Upper lobe of right lung (tissue), 1 donor: ENCODE measurements around the gene RANBP17. TPM values are rescaled to one million over a fixed set of nuclear protein-coding genes. Genes with fewer than 3 reads are reported as not detected.
"Not testable (repeated sequence)": the region's sequence is repeated elsewhere in the genome, so short reads cannot be mapped to it uniquely, and the experiment has no call there.

Experiments used
- ATAC-seq: fragments of 200-7000 bp; cut with Tn5 transposase; one replicate; pipeline ENCODE4 v1.9.1; 2020; ENCODE audit warnings: mild to moderate bottlenecking, moderate library complexity
- DNase-seq: peaks from one replicate; pipeline ENCODE4 v3.0.0-alpha.2; 2020
- H3K27ac ChIP-seq: fragments of 200-600 bp; one replicate; pipeline ENCODE4 v1.8.0; 2022
- H3K27me3 ChIP-seq: fragments of 200-600 bp; one replicate; pipeline ENCODE4 v1.8.0; 2022; ENCODE audit warnings: mild to moderate bottlenecking
- H3K36me3 ChIP-seq: fragments of 200-600 bp; one replicate; pipeline ENCODE4 v1.8.0; 2022
- H3K4me1 ChIP-seq: fragments of 200-600 bp; one replicate; pipeline ENCODE4 v1.8.0; 2022
- H3K4me3 ChIP-seq: fragments of 200-600 bp; one replicate; pipeline ENCODE4 v1.8.0; 2022; ENCODE audit warnings: mild to moderate bottlenecking
- H3K9me3 ChIP-seq: fragments of 200-600 bp; one replicate; pipeline ENCODE4 v1.8.0; 2022
- intact Hi-C: fragments of 100-400 bp; cut with DNase I; formaldehyde crosslinking; loops from one replicate; pipeline ENCODE4 v1.11.0; 2022
- total RNA-seq: library from RNA; stranded (reverse); fragmentation: NEBNext Ultra II Directional; extraction: Animal tissue kit (Norgen Biotek cat#: 25700); gene quantifications from one replicate; pipeline ENCODE4 v1.2.1, GENCODE V29; 2021
- TF ChIP-seq, protein P1 (sequence below): fragments of 200-600 bp; IDR thresholded peaks from one replicate; pipeline ENCODE4 v1.8.0; 2022; ENCODE audit warnings: antibody characterized with exemption
- donor health status: DM: no; HTN: yes; CAD: no; lungs with severe emphysema.

Gene RANBP17
- total RNA-seq, 1 donor from 2014 or later, result 17.8 TPM

GRCh38 chr5:171175746-171176145 lies 313.9 kb downstream of the RANBP17 start:
- intact Hi-C loops, result no loop called here
- Histone ChIP-seq H3K27ac (no peak overlapping the region), H3K27me3 (no peaks in the 10 kb centered on the region), H3K36me3 (no peaks in the 10 kb centered on the region), H3K9me3 (no peaks in the 10 kb centered on the region), H3K4me1 (no peaks in the 10 kb centered on the region), H3K4me3 (no peak overlapping the region)
- TF ChIP-seq, protein P1, sequence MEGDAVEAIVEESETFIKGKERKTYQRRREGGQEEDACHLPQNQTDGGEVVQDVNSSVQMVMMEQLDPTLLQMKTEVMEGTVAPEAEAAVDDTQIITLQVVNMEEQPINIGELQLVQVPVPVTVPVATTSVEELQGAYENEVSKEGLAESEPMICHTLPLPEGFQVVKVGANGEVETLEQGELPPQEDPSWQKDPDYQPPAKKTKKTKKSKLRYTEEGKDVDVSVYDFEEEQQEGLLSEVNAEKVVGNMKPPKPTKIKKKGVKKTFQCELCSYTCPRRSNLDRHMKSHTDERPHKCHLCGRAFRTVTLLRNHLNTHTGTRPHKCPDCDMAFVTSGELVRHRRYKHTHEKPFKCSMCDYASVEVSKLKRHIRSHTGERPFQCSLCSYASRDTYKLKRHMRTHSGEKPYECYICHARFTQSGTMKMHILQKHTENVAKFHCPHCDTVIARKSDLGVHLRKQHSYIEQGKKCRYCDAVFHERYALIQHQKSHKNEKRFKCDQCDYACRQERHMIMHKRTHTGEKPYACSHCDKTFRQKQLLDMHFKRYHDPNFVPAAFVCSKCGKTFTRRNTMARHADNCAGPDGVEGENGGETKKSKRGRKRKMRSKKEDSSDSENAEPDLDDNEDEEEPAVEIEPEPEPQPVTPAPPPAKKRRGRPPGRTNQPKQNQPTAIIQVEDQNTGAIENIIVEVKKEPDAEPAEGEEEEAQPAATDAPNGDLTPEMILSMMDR, result no peak
- ATAC-seq, result no peak
- DNase-seq, result no peak

- ATAC-seq, H3K27ac ChIP-seq, H3K4me3 ChIP-seq, H3K4me1 ChIP-seq, intact Hi-C loops, DNase-seq, H3K36me3 ChIP-seq, H3K27me3 ChIP-seq, H3K9me3 ChIP-seq: not testable (repeated sequence)
Observed at GRCh38 chr5:171178190-171178589, 316.4 kb downstream of the RANBP17 start.

- TF ChIP-seq, protein P1, result no peak
- intact Hi-C loops, result no loop called here
Observed at GRCh38 chr5:171188016-171188415, 326.2 kb downstream of the RANBP17 start.

DNA sequence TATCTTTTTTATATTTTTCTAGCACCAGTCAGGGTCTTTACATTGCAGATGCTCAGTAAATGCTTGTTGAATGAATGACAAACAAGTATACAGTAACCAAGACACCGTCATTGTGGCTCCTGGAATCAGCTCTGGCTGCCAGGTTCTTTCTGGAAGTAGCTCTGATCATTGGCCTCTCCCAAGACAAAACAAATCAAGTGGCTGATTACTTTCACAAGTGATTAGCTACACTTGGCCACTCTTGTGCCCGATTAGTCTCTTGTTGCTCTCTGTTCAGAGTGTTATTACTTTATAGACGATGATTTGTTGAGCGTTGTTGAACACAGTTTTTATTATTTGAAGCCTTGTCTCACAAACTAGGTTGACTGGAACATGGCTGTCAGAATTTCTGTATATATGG lies 327.6 kb downstream of the RANBP17 start:
- Histone ChIP-seq H3K27me3 (no peaks in the 10 kb centered on the region), H3K36me3 (no peaks in the 10 kb centered on the region), H3K4me1 (no peaks in the 10 kb centered on the region), H3K4me3 (no peak overlapping the region), H3K9me3 (no peaks in the 10 kb centered on the region), H3K27ac (no peak overlapping the region)
- intact Hi-C loops, result no loop called here
- TF ChIP-seq, protein P1, result no peak
- no peak for ATAC-seq
- DNase-seq, result no peak

More at GRCh38 chr5:171188016-171188415, 326.2 kb downstream of the RANBP17 start:
- Histone ChIP-seq H3K4me3 (no peak overlapping the region), H3K36me3 (no peaks in the 10 kb centered on the region), H3K9me3 (no peaks in the 10 kb centered on the region), H3K27ac (no peak overlapping the region), H3K4me1 (no peaks in the 10 kb centered on the region), H3K27me3 (no peaks in the 10 kb centered on the region)
- no peak for ATAC-seq
- no peak for DNase-seq

DNA sequence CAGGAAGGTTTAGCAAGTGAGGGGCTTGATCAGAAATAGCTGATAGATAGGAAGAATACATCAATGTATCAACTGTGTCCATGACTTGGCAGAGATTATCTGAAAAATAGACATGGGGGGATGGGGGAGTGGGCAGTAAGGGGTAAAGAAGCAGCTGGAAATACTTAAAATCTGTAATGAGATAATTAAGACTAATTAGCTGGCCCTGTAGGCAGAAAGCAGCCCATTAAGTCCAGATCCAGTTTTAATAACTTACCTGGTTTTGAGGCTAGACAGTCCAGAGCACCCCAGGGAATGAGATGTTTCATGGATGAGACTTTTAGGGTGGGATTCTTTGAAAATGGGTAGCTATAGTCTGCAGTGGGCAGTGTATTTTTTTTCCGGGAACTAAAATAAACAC lies 330.3 kb downstream of the RANBP17 start:
- no peak for DNase-seq
- no peak overlapping the region for H3K27ac ChIP-seq

GRCh38 chr5:171201310-171201709 lies 339.5 kb downstream of the RANBP17 start:
- intact Hi-C loops, result no loop called here
- TF ChIP-seq, protein P1, result no peak
- H3K4me3 ChIP-seq, result no peak overlapping the region
- ATAC-seq (no peak), DNase-seq (no peak)
- H3K36me3 ChIP-seq, result no peaks in the 10 kb centered on the region
- H3K27ac ChIP-seq, result no peak overlapping the region
- H3K27me3 ChIP-seq, result no peaks in the 10 kb centered on the region
- H3K9me3 ChIP-seq, result no peaks in the 10 kb centered on the region
- H3K4me1 ChIP-seq, result no peaks in the 10 kb centered on the region

More for the DNA sequence above, 330.3 kb downstream of the RANBP17 start:
- no peak overlapping the region for H3K4me3 ChIP-seq
- no peak for ATAC-seq
- intact Hi-C loops, result no loop called here
- no peaks in the 10 kb centered on the region for H3K4me1 ChIP-seq
- H3K9me3 ChIP-seq, result no peaks in the 10 kb centered on the region
- no peaks in the 10 kb centered on the region for H3K36me3 ChIP-seq
- TF ChIP-seq, protein P1, result no peak
- H3K27me3 ChIP-seq, result no peaks in the 10 kb centered on the region
